HCT116 (cell line): ENCODE results near the gene PPP1R1C. TPM values are rescaled to one million over a fixed set of nuclear protein-coding genes. Genes with fewer than 3 reads are reported as not detected.

Experiments
- ATAC-seq: fragments of 200-7000 bp; cut with Tn5 transposase; 2 replicates; pipeline ENCODE4 v1.9.1; 2020; ENCODE audit warnings: mild to moderate bottlenecking, moderate library complexity
- BruUV-seq: library from RNA; stranded (reverse); fragments of 400-500 nt; replicated peaks from 2 replicates; lab custom pipeline; 2021; lab: Mats Ljungman, UMichigan
- CTCF ChIA-PET: fragments of 300-600 bp; sonication (Branson Sonifier 250); formaldehyde crosslinking; loops from one replicate; lab custom pipeline; 2021; ENCODE audit warnings: antibody characterized with exemption; lab: Charles Lee
- POLR2A ChIA-PET: fragments of 300-600, 350-600 bp; sonication (Branson Sonifier 250); formaldehyde crosslinking; loops from one replicate; lab custom pipeline; 2021; ENCODE audit warnings: antibody characterized with exemption; lab: Charles Lee
- RAD21 ChIA-PET, 2 experiments: fragments of 300-600 bp; sonication (Branson Sonifier 250); formaldehyde crosslinking; loops; one replicate each; lab custom pipeline; 2023; ENCODE audit warnings: low total read pairs in 2 of 2; ENCODE audit not compliant: uncharacterized antibody in 2 of 2, unreplicated experiment in 2 of 2, low non-redundant PET in 1 of 2; lab: Charles Lee
- DNase-seq: peaks from one replicate; pipeline ENCODE4 v3.0.0-alpha.2; 2010; ENCODE audit warnings: low read depth, low spot score
- H2AFZ ChIP-seq: fragments of 200-600 bp; shearing (Covaris generic), sonication (generic); 2 replicates; pipeline ENCODE4 v1.6.1; 2017; ENCODE audit warnings: low read depth, mixed run types, mixed read lengths, antibody characterized with exemption, low read length; ENCODE audit not compliant: poor library complexity, severe bottlenecking
- H3K27ac ChIP-seq: 2 replicates; pipeline ENCODE4 v1.5.1; 2012; ENCODE audit warnings: low read depth, low read length
- H3K27me3 ChIP-seq: fragments of 200-600 bp; sonication (generic); 2 replicates; pipeline ENCODE4 v1.6.1; 2016; ENCODE audit warnings: mixed run types, low read length, mixed read lengths; ENCODE audit not compliant: insufficient read depth
- H3K36me3 ChIP-seq, 2 experiments: fragments of 200-500 bp in 1 of 2; fragments of 200-600 bp in 1 of 2; sonication (Bioruptor generic) in 1 of 2; sonication (generic) in 1 of 2; 2 replicates each; pipeline versions ENCODE4 v1.5.1 to v1.6.1; 2014 to 2016; ENCODE audit warnings: low read length in 2 of 2, inconsistent platforms in 1 of 2, mixed read lengths in 1 of 2, mixed run types in 1 of 2; ENCODE audit not compliant: insufficient read depth in 2 of 2, control insufficient read depth in 1 of 2
- H3K4me1 ChIP-seq, 2 experiments: fragments of 200-600 bp in 1 of 2; sonication (generic) in 1 of 2; 2 replicates each; pipeline versions ENCODE4 v1.5.1 to v1.6.1; 2012 to 2017; ENCODE audit warnings: low read length in 2 of 2, inconsistent platforms in 1 of 2, mild to moderate bottlenecking in 1 of 2, mixed read lengths in 1 of 2, mixed run types in 1 of 2, moderate library complexity in 1 of 2; ENCODE audit not compliant: insufficient read depth in 2 of 2, control insufficient read depth in 1 of 2
- H3K4me2 ChIP-seq: fragments of 200-600 bp; sonication (generic); 2 replicates; pipeline ENCODE4 v1.6.1; 2017; ENCODE audit warnings: mixed run types, low read length, mixed read lengths
- H3K4me3 ChIP-seq, 2 experiments: fragments of 200-600 bp in 1 of 2; sonication (generic) in 1 of 2; replicated peaks in 1 of 2; 2 replicates each; pipeline ENCODE4 v1.5.1; 2011 to 2016; ENCODE audit warnings: low read length in 2 of 2, control low read depth in 1 of 2, low read depth in 1 of 2, mild to moderate bottlenecking in 1 of 2, mixed read lengths in 1 of 2, mixed run types in 1 of 2
- H3K79me2 ChIP-seq: fragments of 200-600 bp; sonication (generic); 2 replicates; pipeline ENCODE4 v1.6.1; 2017; ENCODE audit warnings: mild to moderate bottlenecking, mixed run types, low read length, moderate library complexity, mixed read lengths; ENCODE audit not compliant: insufficient read depth
- H3K9ac ChIP-seq: fragments of 200-600 bp; sonication (generic); 2 replicates; pipeline ENCODE4 v1.6.1; 2016; ENCODE audit warnings: low read length, mixed read lengths
- H3K9me2 ChIP-seq: fragments of 200-600 bp; sonication (generic), shearing (Covaris generic); 2 replicates; pipeline ENCODE4 v1.6.1; 2017; ENCODE audit warnings: mixed run types, mild to moderate bottlenecking, moderate library complexity; ENCODE audit not compliant: insufficient read depth
- H3K9me3 ChIP-seq, 2 experiments: fragments of 200-500 bp in 1 of 2; fragments of 200-600 bp in 1 of 2; sonication (Bioruptor generic) in 1 of 2; sonication (generic) in 1 of 2; 2 replicates each; pipeline ENCODE4 v1.6.1; 2014 to 2017; ENCODE audit warnings: low read length in 2 of 2, mixed read lengths in 2 of 2, inconsistent platforms in 1 of 2, low read depth in 1 of 2, mild to moderate bottlenecking in 1 of 2, mixed run types in 1 of 2, moderate library complexity in 1 of 2; ENCODE audit not compliant: control insufficient read depth in 1 of 2, insufficient read depth in 1 of 2
- H4K20me1 ChIP-seq: fragments of 200-600 bp; sonication (generic), shearing (Covaris generic); 2 replicates; pipeline ENCODE4 v1.6.1; 2017; ENCODE audit warnings: mixed run types, mild to moderate bottlenecking, moderate library complexity; ENCODE audit not compliant: insufficient read depth
- CBX3 ChIP-seq: IDR thresholded peaks from 2 replicates; pipeline ENCODE4 v1.6.1; 2012; ENCODE audit warnings: low read depth
- CEBPB ChIP-seq: IDR thresholded peaks from 2 replicates; pipeline ENCODE4 v1.6.1; 2012; ENCODE audit warnings: low read depth
- EZH2 ChIP-seq: fragments of 200-600 bp; sonication (generic); IDR thresholded peaks from 2 replicates; pipeline ENCODE4 v1.6.1; 2017; ENCODE audit warnings: antibody characterized with exemption, mixed run types
- EZH2phosphoT487 ChIP-seq: fragments of 200-600 bp; IDR thresholded peaks from 2 replicates; pipeline ENCODE4 v1.6.1; 2018; ENCODE audit warnings: antibody characterized with exemption, borderline replicate concordance
- JUND ChIP-seq: IDR thresholded peaks from 2 replicates; pipeline ENCODE4 v1.6.1; 2012
- POLR2AphosphoS5 ChIP-seq: IDR thresholded peaks from 2 replicates; pipeline ENCODE4 v1.6.1; 2011; ENCODE audit warnings: mild to moderate bottlenecking, low read depth, low read length, moderate library complexity
- SIN3A ChIP-seq: IDR thresholded peaks from 2 replicates; pipeline ENCODE4 v1.6.1; 2012; ENCODE audit warnings: low read depth
- TCF7L2 ChIP-seq: IDR thresholded peaks from 2 replicates; pipeline ENCODE4 v1.7.0; 2011; ENCODE audit warnings: borderline replicate concordance, inconsistent platforms; ENCODE audit not compliant: insufficient read depth, insufficient read length; ENCODE audit errors: extremely low read depth
- ZBTB33 ChIP-seq: IDR thresholded peaks from 2 replicates; pipeline ENCODE4 v1.6.1; 2011; ENCODE audit warnings: mild to moderate bottlenecking, low read length, moderate library complexity; ENCODE audit not compliant: insufficient replicate concordance; ENCODE audit errors: extremely low read depth
- ZFX ChIP-seq: fragments of 450-650 bp; IDR thresholded peaks from 2 replicates; pipeline ENCODE4 v1.6.1; 2017
- intact Hi-C: fragments of 100-400 bp; cut with micrococcal nuclease; formaldehyde crosslinking; loops from 2 replicates; pipeline ENCODE4 v1.10.0; 2022
- total RNA-seq: library from RNA; stranded (reverse); gene quantifications from one replicate; pipeline ENCODE4 v1.2.1, GENCODE V29; 2021; ENCODE audit not compliant: unreplicated experiment

The PPP1R1C gene
- total RNA-seq, 1 experiment from 2014 or later, result 17.8 TPM

GRCh38 chr2:182078988-182079602, 93.4 kb downstream of the PPP1R1C start (continued):
- TF ChIP-seq POLR2AphosphoS5, result no peak
- TF ChIP-seq SIN3A, result no peak
- TF ChIP-seq, all 23 proteins: peak for 0

- ChIA-PET CTCF (no interaction called here), RAD21 (no interaction called here), POLR2A (no interaction called here)
- H3K36me3 ChIP-seq, result no peaks in the 10 kb centered on the region
- H3K27me3 ChIP-seq, result no peaks in the 10 kb centered on the region
- ATAC-seq (no peak), DNase-seq (no peak)
- no peak overlapping the region for H2AFZ ChIP-seq
- intact Hi-C loops, result no loop called here
- no peaks in the 10 kb centered on the region for H4K20me1 ChIP-seq
- no peak overlapping the region for H3K4me3 ChIP-seq
- BruUV-seq, result no TSS peak
- H3K4me1 ChIP-seq, result peaks cover 8 to 12% of the 10 kb centered on the region in 2 experiments
- no peak for TF ChIP-seq EZH2
- no peak for TF ChIP-seq CBX3
- no peak for TF ChIP-seq CEBPB
- no peaks in the 10 kb centered on the region for H3K9me3 ChIP-seq
- H3K27ac ChIP-seq, result no peak overlapping the region
- H3K4me2 ChIP-seq, result no peak overlapping the region
- H3K9ac ChIP-seq, result no peak overlapping the region
- no peaks in the 10 kb centered on the region for H3K9me2 ChIP-seq
- no peaks in the 10 kb centered on the region for H3K79me2 ChIP-seq
These were observed 94.8 kb downstream of the PPP1R1C start for GRCh38 chr2:182080493-182080892.

- Histone ChIP-seq H3K79me2 (no peaks in the 10 kb centered on the region), H3K9me2 (no peaks in the 10 kb centered on the region), H2AFZ (no peak overlapping the region), H3K27me3 (no peaks in the 10 kb centered on the region), H3K9me3 (no peaks in the 10 kb centered on the region), H3K36me3 (no peaks in the 10 kb centered on the region), H3K4me1 (peaks cover 7 to 12% of the 10 kb centered on the region in 2 experiments), H3K4me3 (no peak overlapping the region), H3K4me2 (no peak overlapping the region), H4K20me1 (no peaks in the 10 kb centered on the region), H3K27ac (no peak overlapping the region), H3K9ac (no peak overlapping the region)
- intact Hi-C loops, result no loop called here
- TF ChIP-seq JUND (no peak), ZBTB33 (no peak), SIN3A (no peak), EZH2 (no peak), EZH2phosphoT487 (no peak), TCF7L2 (no peak), ZFX (no peak)
- BruUV-seq, result no TSS peak
- ChIA-PET CTCF (no interaction called here), RAD21 (no interaction called here), POLR2A (no interaction called here)
- DNase-seq (no peak), ATAC-seq (no peak)
These were observed 96.1 kb downstream of the PPP1R1C start for GRCh38 chr2:182081602-182082260.
